ENCODE results near the gene NDEL1.

NDEL1 gene

GRCh38 chr17:8506145-8506544 lies 70.5 kb downstream of the NDEL1 start:
- no peak for DNase-seq

DNA sequence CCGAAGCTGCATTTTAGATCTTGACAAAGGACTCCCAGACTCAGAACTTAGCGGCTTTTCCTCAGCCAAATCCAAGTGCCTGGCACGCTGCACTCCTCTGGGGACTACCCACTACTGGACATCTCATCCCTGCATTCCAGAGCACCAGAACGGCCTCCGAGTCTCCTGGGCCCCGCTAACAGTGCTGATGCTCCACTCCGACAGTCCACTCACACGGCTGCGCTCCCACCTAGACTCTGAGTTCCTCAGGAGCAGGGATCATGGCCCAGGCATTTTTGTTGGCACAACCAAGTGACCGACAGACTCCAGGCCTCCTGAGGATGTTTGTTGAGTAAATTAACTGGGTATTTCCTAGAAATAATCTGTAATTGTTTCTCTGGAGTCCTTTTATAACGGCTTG lies 79.1 kb downstream of the NDEL1 start:
- DNase-seq: no peak

Data from SW 1271 (cell line).